Neural cell (in vitro differentiated cells): ENCODE results near the gene TMEM131. TPM values are rescaled to one million over a fixed set of nuclear protein-coding genes. Genes with fewer than 3 reads are reported as not detected.

ENCODE experiments used
- H2AFZ ChIP-seq: fragments of 200-600, 300-800 bp; sonication (generic), shearing (Covaris generic); 2 replicates; pipeline ENCODE4 v1.6.0; 2014; ENCODE audit warnings: low read depth, mild to moderate bottlenecking, antibody characterized with exemption, low read length, moderate library complexity
- H3F3A ChIP-seq: fragments of 200-600 bp; shearing (Covaris generic); 2 replicates; pipeline ENCODE4 v1.6.1; 2016; ENCODE audit warnings: mild to moderate bottlenecking, moderate library complexity, mixed read lengths, antibody characterized with exemption, low read length; ENCODE audit not compliant: insufficient read depth, poor library complexity, severe bottlenecking
- H3K27ac ChIP-seq: fragments of 200-600, 300-800 bp; sonication (generic), shearing (Covaris generic); 2 replicates; pipeline ENCODE4 v1.5.1; 2014; ENCODE audit warnings: mild to moderate bottlenecking, low read length, moderate library complexity
- H3K27me3 ChIP-seq: fragments of 300-800, 200-600 bp; sonication (generic), shearing (Covaris generic); 2 replicates; pipeline ENCODE4 v1.6.0; 2014; ENCODE audit warnings: mild to moderate bottlenecking, low read depth, low read length, moderate library complexity; ENCODE audit not compliant: insufficient read depth
- H3K36me3 ChIP-seq: fragments of 300-800, 200-600 bp; sonication (generic), shearing (Covaris generic); 2 replicates; pipeline ENCODE4 v1.5.1; 2014; ENCODE audit warnings: mild to moderate bottlenecking, antibody characterized with exemption, low read length, moderate library complexity; ENCODE audit not compliant: insufficient read depth
- H3K4me2 ChIP-seq: fragments of 300-800, 200-600 bp; sonication (generic), shearing (Covaris generic); 2 replicates; pipeline ENCODE4 v1.6.0; 2014; ENCODE audit warnings: mild to moderate bottlenecking, low read length
- H3K4me3 ChIP-seq: fragments of 300-800, 200-600 bp; sonication (generic), shearing (Covaris generic); 2 replicates; pipeline ENCODE4 v1.5.1; 2014; ENCODE audit warnings: mild to moderate bottlenecking, low read length, moderate library complexity
- H3K79me2 ChIP-seq: fragments of 200-600 bp; shearing (Covaris generic); replicated peaks from 2 replicates; pipeline ENCODE4 v1.6.0; 2014; ENCODE audit warnings: mild to moderate bottlenecking, low read length, moderate library complexity; ENCODE audit not compliant: insufficient read depth
- H3K9ac ChIP-seq: fragments of 300-800, 200-600 bp; sonication (generic), shearing (Covaris generic); 2 replicates; pipeline ENCODE4 v1.6.1; 2016; ENCODE audit warnings: mild to moderate bottlenecking, low read length, mixed read lengths
- H3K9me2 ChIP-seq: fragments of 200-600 bp; shearing (Covaris generic); 2 replicates; pipeline ENCODE4 v1.6.1; 2016; ENCODE audit warnings: mild to moderate bottlenecking, low read length, mixed read lengths; ENCODE audit not compliant: insufficient read depth
- H3K9me3 ChIP-seq: fragments of 200-600, 300-800 bp; sonication (generic), shearing (Covaris generic); 2 replicates; pipeline ENCODE4 v1.6.1; 2016; ENCODE audit warnings: mild to moderate bottlenecking, mixed run types, low read length, moderate library complexity, mixed read lengths
- H4K20me1 ChIP-seq: fragments of 200-600 bp; shearing (Covaris generic); 2 replicates; pipeline ENCODE4 v1.6.1; 2016; ENCODE audit warnings: mild to moderate bottlenecking, mixed run types; ENCODE audit not compliant: insufficient read depth
- CTCF ChIP-seq: fragments of 450-650 bp; IDR thresholded peaks from 2 replicates; pipeline ENCODE4 v1.5.1; 2014; ENCODE audit warnings: antibody characterized with exemption, mild to moderate bottlenecking, moderate library complexity; ENCODE audit not compliant: poor library complexity, severe bottlenecking
- EP300 ChIP-seq: fragments of 450-650 bp; conservative IDR thresholded peaks from 2 replicates; pipeline ENCODE4 v1.6.1; 2014; ENCODE audit warnings: antibody characterized with exemption, mild to moderate bottlenecking, moderate library complexity; ENCODE audit not compliant: poor library complexity, severe bottlenecking
- EZH2 ChIP-seq: fragments of 200-600, 300-800 bp; shearing (Covaris generic), sonication (generic); IDR thresholded peaks from 2 replicates; pipeline ENCODE4 v1.6.1; 2014; ENCODE audit warnings: antibody characterized with exemption, low read length, borderline replicate concordance, mild to moderate bottlenecking; ENCODE audit not compliant: insufficient read depth, poor library complexity, severe bottlenecking
- MXI1 ChIP-seq: fragments of 450-650 bp; conservative IDR thresholded peaks from 2 replicates; pipeline ENCODE4 v1.6.1; 2014; ENCODE audit warnings: antibody characterized with exemption, mild to moderate bottlenecking; ENCODE audit not compliant: poor library complexity, severe bottlenecking
- POLR2AphosphoS5 ChIP-seq: IDR thresholded peaks from 2 replicates; pipeline ENCODE4 v1.6.1; 2012
- RAD21 ChIP-seq: fragments of 450-650 bp; conservative IDR thresholded peaks from 2 replicates; pipeline ENCODE4 v1.6.1; 2014; ENCODE audit warnings: antibody characterized with exemption, mild to moderate bottlenecking, moderate library complexity
- REST ChIP-seq: IDR thresholded peaks from 2 replicates; pipeline ENCODE4 v1.6.1; 2012; ENCODE audit warnings: borderline replicate concordance
- SMC3 ChIP-seq: fragments of 450-650 bp; conservative IDR thresholded peaks from 2 replicates; pipeline ENCODE4 v1.6.1; 2014; ENCODE audit warnings: antibody characterized with exemption, mild to moderate bottlenecking, moderate library complexity; ENCODE audit not compliant: poor library complexity
- TAF1 ChIP-seq: IDR thresholded peaks from 2 replicates; pipeline ENCODE4 v1.6.1; 2012; ENCODE audit warnings: low read depth
- polyA plus RNA-seq: library from polyadenylated mRNA; depleted of rRNA; stranded (reverse); fragments of >200 nt; gene quantifications from 2 replicates; pipeline ENCODE4 v1.2.3, GENCODE V29; 2014

TMEM131 gene
- polyA plus RNA-seq, 1 donor from 2014 or later = 9.6 TPM

- no peak overlapping the region for H3K4me3 ChIP-seq
- H3K36me3 ChIP-seq = no peaks in the 10 kb centered on the region
- no peak overlapping the region for H3K4me2 ChIP-seq
- H4K20me1 ChIP-seq = no peaks in the 10 kb centered on the region
- H3K9me3 ChIP-seq = no peaks in the 10 kb centered on the region
- no peak overlapping the region for H3K9ac ChIP-seq
- H3K27me3 ChIP-seq = no peaks in the 10 kb centered on the region
- no peaks in the 10 kb centered on the region for H3F3A ChIP-seq
- TF ChIP-seq POLR2AphosphoS5 (no peak), REST (no peak), SMC3 (no peak), RAD21 (no peak), TAF1 (no peak), MXI1 (no peak), EP300 (no peak), EZH2 (no peak), CTCF (no peak)
- H3K9me2 ChIP-seq = no peaks in the 10 kb centered on the region
- no peak overlapping the region for H2AFZ ChIP-seq
- no peak overlapping the region for H3K27ac ChIP-seq
- H3K79me2 ChIP-seq = peaks cover 17% of the 10 kb centered on the region
Measured at GRCh38 chr2:97913846-97914245, 81.9 kb downstream of the TMEM131 start.

- Histone ChIP-seq H3K4me3 (no peak overlapping the region), H3K9me3 (no peaks in the 10 kb centered on the region), H4K20me1 (no peaks in the 10 kb centered on the region), H3K27ac (no peak overlapping the region), H3K9ac (no peak overlapping the region), H3F3A (no peaks in the 10 kb centered on the region), H3K36me3 (no peaks in the 10 kb centered on the region), H3K4me2 (no peak overlapping the region), H3K27me3 (no peaks in the 10 kb centered on the region), H2AFZ (no peak overlapping the region), H3K9me2 (no peaks in the 10 kb centered on the region), H3K79me2 (peaks cover 15% of the 10 kb centered on the region)
- no peak for TF ChIP-seq POLR2AphosphoS5
- no peak for TF ChIP-seq CTCF
- no peak for TF ChIP-seq MXI1
- no peak for TF ChIP-seq TAF1
- TF ChIP-seq RAD21 = no peak
- TF ChIP-seq SMC3 = no peak
- no peak for TF ChIP-seq REST
- TF ChIP-seq EP300 = no peak
- no peak for TF ChIP-seq EZH2
Measured at GRCh38 chr2:97911922-97912575, 83.7 kb downstream of the TMEM131 start.
